Activated CD4-positive, alpha-beta T cell treated with anti-CD3 and anti-CD28 coated beads for 24 hours (primary cell): ENCODE results near the gene IQGAP2.
"Not testable (repeated sequence)": the region's sequence is repeated elsewhere in the genome, so short reads cannot be mapped to it uniquely, and the experiment has no call there.

Source experiments
- DNase-seq, 2 donors: peaks; one replicate each; pipeline ENCODE4 v3.0.0-alpha.2; 2020; ENCODE audit warnings: low read depth in 2 of 2

The IQGAP2 gene

DNA sequence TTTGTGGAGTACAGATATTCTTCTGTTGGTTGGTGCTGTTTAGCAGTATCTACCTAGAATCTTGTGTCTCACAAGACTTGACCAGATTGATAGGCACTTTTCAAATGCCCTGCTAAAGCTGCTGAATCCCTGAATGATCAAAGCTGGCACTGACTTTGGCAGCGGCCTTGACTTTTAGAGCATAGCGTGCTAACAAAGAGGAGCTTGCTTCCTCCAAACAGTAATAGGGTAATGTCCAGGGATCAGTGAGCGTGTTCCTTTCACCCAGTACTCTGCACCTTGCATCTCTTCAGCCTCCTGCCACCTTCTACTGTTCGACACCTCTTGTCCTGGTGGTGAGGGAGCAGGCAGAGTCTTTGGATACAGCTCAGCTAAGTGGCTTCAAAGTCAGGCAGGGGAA, 100.8 kb downstream of the IQGAP2 start:
- no peak for DNase-seq

DNA sequence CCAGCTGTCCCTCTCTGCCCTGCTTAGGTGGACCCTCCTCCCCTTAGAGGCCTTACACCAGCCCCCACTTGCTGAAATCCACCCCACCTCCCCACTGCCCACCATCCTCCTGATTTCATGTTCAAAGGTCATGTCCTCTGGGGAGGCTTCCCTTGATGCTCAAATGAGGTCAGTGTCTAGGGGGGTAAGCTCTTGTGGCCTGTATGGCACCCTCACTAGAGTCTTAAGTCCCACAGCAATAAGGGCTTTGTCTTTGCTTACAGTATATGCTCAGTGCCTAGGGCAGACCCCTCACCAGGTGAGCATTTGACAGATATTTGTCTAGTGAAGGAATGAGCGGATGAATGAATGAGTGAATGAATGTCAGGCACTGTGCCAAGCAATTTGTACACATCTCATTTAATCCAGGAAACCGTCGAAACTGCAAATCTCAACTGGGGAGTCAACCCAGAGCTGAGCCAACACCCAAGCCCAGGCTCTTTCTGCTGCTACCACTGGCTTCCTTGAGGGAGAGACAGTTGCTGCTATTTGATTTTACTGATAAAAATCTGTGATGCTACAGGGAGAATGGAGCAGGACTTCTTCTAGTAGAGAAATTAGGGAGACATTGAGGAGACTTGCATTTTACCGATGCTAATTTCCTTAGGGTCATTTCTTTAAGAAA, 101.9 kb downstream of the IQGAP2 start:
- no peak for DNase-seq

DNA sequence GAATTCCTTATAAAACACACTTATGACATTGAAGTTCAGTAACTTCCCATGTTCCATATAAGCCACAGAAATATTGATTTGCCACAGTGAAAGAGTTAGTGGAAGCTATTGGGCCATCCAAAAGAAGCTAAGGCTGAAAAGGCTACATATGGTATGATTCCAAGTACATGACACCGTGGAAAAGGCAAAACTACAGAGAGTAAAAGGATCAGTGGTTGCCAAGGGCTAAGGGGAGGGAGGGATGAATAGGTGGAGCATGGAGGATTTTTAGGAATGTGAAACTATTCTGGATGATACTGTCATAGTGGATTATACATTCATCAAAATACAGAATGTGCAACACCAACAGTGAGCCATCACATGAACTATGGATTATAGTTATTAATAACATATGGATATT, 110.4 kb downstream of the IQGAP2 start:
- DNase-seq, result no peak

DNA sequence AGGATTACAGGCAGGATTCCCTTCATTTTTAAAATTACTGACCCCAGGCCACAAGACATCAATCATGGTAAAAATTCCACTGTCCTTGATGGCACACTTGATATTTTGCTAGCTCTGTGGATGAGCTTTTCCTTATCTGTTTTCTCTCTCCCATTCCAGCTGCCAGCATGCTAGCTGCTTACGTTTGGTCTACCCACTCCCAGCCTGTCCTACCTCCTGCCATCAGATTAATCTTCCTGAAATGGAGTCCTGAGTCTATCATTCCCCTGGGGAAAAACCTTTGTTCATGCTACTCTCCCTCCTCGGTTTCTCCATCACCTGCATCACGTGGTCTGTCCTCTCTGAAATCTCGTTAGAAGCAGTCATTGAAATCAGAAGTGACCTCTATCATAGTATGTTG, 111.2 kb downstream of the IQGAP2 start:
- DNase-seq, result no peak

DNA sequence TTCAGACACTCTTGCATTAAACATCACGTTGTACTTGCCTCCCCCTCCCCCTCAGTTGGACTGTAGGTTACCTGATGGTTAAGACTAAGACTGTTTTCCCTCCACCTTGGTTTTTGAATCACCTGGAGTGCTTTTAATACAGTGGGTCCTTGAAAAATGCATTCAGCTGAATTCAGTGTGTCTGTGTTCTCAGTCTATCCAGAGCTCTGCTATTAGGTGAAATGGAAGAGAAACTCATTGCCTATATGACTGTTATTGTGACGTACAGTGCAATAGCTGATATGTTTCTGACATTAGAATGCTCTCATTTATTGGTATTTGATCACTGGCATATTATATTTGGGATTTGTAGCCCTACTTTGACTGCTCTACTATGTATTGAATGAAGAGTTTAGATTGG, 111.6 kb downstream of the IQGAP2 start:
- no peak for DNase-seq

DNA sequence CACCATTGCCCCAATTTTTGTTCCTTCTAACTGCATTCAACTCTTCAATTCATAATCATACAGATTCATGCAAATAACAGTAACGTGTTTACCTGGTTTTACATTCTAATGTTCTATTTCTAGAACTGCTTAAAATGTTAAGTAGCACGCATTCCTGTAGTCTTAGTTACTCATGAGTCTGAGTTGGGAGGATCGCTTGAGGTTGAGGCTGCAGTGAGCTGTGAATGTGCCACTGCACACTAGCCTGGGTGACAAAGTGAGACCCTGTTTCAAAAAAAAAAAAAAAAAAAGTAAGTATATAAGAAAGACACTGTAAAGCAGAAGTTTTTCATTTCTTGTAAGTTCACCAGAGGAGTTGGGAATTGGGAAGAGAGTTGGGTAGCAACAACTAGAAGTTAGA, 114.2 kb downstream of the IQGAP2 start:
- no peak for DNase-seq

DNA sequence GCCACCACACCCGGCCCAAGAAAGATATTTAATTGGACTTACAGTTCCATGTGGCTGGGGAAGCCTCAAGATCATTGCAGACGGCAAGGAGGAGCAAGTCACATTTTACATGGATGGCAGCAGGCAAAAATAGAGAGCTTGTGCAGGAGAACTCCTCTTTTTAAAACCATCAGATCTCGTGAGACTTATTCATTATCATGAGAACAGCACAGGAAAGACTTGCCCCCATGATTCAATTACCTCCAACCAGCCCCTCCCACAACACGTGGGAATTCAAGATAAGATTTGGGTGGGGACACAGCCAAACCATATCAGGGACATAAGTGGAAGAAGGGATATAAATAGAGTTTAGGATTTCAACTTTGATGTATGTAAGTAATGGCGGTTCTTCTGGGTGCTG, 115.2 kb downstream of the IQGAP2 start:
- DNase-seq, result not testable (repeated sequence)

DNA sequence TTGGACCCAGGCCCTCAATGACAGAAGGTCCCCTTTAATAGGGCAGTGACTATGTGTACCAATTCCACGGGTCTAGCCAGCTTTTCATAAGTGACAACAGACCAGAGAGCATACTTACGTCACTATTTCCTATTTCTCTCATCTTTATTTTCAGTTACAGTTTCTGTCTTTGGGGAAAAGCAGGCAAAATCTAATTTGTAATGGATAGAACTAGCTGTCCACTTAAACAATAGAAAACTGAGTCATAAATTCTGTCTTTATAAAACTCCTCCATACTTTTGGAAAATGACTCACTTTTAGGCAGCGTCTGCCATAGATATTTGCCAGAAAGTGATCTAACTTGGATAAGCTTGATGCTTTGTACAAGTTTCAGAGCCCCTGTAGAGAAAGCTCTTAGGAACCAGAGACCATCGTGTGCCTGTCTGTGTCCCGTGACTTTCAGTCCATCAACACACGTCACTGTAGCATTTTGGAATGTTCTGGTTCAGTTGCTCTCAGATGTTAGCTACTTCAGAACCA, 118.2 kb downstream of the IQGAP2 start:
- DNase-seq, result no peak

DNA sequence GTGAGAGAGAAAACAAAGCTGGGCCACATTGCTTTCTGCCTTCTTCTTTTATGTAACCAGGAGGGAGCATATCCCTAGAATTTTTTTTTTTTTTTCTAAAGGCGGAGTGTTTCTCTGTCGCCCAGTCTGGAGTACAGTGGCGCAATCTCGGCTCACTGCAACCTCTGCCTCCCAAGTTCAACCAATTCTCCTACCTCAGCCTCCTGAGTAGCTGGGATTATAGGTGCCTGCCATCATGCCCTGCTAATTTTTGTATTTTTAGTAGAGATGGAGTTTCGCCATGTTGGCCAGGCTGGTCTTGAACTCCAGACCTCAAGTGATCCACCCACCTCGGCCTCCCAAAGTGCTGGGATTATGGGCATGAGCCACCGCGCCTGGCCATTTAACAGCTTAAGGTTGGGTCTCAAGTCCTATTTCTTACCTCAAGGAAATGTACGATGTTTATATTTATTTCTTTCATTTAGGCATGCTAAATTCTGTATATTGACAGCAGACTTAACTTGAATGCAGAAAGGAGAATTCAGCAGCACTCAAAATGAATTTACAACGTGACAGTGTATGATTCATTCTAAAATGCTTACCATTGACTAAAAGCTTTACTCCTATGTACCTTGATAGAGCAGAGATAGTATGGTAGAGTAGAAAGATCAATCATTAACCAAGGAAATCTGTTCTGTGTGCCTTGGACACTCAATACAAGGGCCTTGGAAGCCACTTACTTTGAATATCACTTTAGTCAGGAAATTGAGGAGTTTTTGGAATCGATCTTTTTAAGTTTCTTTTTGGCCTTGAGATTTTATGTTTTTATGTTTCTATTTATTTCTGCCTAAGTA, 119.2 kb downstream of the IQGAP2 start:
- DNase-seq, result no peak

DNA sequence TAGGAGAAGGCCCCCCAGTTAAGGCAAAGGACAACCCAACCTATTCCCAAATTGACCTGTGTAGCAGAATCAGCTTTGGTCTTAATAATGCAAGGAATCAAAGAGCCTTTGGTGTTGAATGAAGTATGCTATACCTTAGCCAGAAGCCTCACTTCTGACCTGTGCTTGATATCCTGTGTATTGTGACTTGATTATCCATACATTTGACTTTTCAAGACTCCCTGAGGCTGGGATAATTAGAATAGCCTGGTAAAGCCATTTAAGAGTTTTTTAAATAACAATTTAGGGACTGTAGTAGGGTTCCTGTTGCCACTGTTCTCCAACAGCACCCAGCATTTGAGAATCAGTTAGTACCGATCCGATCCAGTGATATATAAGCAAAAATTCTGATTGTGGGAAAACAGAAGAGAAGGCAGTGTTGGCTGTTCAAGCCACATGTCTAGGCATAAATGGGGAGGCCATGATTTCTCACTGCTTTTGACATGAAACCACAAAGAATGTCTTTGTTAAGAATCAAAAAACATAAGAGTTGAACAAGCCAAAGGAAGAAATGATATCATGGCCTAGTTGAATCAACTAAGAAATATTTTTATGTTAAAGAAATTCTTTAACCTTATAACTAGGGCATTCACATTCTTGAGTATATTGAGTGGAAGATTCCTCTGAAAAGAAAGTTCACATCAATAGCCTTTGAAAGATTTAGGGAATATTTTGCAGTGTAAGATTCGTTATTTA, 121.2 kb downstream of the IQGAP2 start:
- DNase-seq, result no peak

DNA sequence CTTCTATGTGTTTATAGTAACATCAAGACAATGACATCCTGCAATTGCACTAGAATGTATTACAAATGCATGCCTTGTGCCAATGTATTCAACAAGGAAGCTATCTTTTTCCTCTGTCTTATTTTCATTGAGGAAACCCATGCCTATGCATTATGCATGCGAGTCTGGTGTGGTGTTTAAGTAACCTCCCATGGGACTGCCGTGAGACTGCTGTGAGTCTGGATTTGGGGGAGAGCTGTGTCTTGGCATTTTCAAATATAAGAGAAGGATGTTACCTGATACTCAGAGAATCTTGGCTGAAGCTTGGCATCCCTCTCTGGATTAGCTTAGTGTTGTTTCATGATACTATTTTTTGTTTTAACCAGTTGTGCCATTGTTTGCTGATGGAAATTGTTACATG, 121.8 kb downstream of the IQGAP2 start:
- no peak for DNase-seq

DNA sequence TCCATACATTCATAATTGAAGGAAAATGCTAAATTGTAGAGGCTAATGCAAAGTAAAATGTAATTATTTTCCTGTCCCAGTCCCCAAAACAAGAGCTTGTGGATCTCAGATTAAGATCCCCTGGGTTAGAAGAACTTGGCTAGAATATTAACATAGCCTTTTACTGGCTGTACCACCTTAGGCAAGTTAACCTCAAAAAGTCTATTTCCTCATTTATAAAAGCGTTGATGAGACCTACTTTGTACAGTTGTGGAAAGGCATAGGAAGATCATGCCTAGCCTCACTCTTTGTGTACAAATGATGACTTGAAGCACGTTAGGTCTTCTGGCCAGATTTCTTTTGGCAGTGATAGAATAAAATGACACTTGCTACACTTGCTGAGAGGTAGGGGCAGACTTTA, 122.9 kb downstream of the IQGAP2 start:
- DNase-seq, result no peak

DNA sequence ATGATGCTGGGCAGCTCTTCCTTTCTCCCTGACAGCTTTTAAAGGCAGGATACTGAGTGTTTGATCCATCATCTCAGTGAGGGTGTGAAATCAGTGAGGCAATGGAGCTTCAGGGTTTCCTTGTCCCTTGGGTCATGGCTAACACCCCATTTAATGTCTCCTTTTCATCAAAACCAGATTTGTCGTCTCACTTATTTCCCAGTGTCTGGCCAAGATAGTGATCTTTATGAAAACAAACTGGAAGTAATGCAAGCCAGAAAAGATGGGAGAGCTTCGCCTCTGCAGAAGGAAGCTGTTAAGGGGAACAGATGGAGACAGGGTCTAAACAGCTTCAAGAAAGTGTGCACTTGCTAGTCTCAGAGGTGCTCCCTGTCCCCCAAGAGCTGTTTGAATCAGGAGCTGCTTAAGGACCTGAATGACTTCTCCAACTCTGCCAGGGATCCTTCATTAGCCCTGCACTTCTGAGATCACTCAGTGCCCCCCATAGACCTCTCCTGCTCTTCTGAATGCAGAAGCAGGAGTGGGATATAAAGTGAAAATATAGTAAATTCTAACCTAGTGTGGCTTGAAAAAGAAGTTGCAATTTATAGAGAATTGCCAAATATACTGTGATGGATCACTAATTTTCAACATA, 124.0 kb downstream of the IQGAP2 start:
- no peak for DNase-seq

DNA sequence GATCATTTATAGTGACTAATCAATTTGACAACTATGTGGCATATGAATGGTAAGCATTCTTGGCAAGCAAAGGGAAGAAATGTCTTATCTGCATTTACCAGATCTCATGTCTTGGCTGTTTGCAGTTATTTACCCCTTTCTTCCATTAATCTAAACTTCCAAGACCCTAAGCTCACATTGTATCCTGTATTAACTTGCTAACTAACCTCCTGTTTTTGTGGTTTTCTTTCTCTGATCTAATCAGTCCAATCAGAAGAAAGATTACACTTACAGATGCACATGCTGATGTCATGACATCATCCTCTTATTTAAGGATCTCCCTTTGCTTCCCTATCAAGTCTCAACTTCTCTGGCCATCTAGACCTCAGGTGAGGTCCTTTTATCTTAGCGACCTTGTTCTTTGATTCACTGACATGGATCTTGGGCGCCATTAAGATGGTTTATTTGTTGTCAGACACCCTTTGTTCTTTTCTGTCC, 124.6 kb downstream of the IQGAP2 start:
- no peak for DNase-seq

DNA sequence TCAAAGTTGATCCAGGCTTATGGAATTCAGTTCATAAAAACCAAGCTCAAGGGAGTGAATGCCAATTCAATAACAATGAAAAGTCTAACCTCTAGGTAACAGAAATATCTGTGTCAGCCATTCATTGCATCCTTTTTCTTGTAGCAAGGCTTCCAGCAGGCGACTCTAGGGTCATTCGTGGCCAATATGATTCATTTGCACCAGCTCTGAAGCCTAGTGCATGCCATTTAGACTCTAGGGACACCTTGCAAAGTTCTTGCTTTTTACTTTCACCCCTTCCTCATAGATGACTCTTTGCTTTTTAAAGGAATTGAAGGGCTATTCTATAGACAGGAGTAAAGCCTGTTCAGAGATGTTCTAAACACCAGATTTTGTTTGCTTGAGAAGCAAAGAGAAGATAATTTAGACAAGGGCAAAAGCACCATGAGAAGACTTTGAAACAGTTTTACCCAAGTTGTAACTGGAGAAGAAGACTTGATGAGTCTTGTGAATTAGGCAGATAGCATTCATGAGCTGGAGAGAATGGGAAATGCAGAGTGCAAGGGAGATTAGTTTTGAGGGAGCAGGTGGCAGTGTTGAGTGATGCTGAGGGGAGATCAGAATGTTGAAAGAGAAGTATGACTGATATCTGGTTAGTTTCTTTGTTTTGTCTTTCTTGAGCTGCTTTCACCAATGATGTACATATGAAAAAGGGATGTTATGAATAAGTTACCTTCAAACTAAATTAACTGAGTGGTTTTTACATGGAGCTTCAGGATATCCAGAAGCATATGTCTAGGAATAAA, 125.7 kb downstream of the IQGAP2 start:
- no peak for DNase-seq

DNA sequence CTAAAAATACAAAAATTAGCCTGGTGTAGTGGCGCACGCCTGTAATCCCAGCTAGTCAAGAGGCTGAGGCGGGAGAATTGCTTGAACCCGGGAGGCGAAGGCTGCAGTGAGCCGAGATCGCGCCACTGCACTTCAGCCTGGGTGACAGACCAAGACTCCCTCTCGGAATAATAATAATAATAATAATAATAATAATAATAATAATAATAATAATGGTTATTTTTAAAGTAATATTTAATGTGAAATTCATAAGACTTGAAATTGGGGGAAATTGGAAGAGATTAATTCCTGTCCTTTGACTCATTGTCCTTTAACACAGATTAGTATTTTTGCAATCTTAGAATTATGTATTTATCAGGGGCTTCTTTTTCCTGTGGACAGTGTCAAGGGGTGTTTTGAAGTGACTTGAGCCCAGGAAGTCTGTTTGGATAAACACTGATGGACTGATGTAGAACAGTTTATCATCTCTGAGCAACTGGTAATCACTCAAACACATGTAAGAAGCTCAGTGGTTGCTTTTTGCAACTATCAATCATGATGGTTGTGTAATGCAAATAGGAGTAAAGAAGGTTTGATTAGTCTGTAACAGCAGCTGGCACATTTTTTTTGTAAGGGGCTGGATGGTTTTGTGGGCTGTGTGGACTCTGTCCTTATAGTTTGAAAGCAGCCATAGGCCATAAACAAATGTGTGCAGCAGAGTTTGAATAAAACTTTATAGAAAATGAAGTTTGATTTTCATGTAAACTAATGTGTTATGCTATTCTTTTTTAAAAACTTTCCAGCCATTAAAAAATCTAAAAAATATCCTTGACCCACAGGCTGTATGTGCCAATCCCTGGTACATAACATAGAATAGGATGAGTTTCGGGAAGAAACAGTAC, 126.6 kb downstream of the IQGAP2 start:
- DNase-seq, result no peak

DNA sequence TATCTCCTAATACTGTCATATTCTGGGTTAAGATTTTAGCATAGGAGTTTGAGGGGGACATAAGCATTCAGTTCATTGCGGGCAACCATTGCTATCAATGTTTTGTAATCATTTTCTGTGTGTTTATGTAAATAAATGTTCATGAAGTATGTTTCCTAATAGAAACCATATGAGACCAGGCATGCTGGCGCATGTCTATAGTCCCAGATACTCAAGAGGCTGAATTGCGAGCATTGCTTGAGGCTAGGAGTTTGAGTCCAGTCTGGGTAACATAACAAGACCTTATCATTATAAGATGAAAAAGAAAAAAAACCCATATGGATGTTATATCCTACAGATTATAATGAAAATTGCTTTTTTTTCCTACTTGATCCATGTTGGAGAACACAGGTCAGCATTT, 129.0 kb downstream of the IQGAP2 start:
- DNase-seq, result no peak

DNA sequence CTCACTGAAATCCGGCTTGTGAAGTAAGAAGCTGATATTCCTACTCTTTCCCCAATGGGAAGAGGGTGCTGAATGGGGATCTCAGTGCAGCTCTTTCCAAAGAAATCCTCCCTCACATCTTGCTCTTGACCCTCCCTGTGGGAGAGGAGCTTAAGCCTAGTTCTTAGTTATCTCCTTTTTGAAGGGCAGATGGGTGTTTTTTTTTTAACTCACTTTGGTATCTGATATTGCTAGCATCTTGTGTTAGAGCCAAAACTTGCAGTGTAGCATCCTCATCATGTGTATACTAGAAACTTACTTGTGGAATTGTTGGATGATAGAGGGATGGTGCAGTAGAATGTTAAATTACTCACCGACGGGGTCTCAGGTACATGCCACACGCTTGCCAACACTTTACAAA, 129.9 kb downstream of the IQGAP2 start:
- no peak for DNase-seq

DNA sequence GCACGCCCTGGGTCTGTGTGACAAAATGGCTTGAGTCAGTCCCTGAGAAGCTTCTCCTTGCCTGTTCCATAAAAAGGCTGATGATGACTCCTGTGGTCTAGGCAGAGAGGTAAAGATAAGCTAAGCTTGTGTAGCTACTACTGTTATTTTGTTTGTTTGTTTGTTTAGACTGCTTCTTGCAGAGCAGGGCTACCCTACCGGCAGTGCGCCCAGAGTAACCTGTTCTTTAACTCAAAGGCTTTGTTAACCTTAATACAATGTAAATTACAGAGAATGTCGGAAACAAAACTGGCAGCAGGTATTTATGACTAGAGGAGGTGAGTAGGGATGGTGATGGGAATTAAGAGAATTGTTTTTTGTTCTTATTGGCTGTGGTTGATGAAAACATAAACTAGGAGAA, 132.5 kb downstream of the IQGAP2 start:
- no peak for DNase-seq

DNA sequence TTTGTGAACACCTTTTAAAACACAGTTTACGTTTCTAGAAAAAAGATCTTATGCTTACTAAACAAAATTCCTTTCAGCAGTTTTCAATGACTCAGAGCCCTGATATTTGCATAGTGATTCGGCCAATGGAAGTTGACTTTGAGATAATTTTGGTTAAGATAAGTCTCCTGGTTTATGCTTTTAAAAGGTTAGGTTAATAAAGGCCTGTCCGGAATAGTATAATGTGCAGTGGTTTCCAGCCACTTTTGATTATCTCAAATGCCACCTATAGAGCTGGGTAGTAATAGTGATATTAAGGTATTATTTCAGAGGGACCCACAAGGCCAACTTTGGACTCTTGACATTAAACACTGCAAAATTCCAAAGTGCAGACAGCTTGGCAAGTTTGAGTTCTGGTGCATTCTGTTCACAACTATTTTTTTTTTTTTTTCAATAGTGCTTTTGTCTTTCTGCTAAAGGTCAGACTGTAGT, 134.0 kb downstream of the IQGAP2 start:
- no peak for DNase-seq
